ENCODE measurements around the gene RNF223. TPM values are rescaled to one million over a fixed set of nuclear protein-coding genes. Genes with fewer than 3 reads are reported as not detected.
A peak's percentile ranks its signal among the peaks of the same experiment; 100 is the strongest.
"Not testable (repeated sequence)": the region's sequence is repeated elsewhere in the genome, so short reads cannot be mapped to it uniquely, and the experiment has no call there.

Gene RNF223
- total RNA-seq, 1 donor from 2014 or later: not detected

GRCh38 chr1:1110561-1110971, 36.5 kb upstream of the RNF223 start:
- no peak for DNase-seq (ENCODE audit: low spot score)

GRCh38 chr1:1109743-1110142, 35.6 kb upstream of the RNF223 start:
- no peak for DNase-seq (ENCODE audit: low spot score)

GRCh38 chr1:1106510-1107221, 32.6 kb upstream of the RNF223 start:
- no peak for DNase-seq (ENCODE audit: low spot score)

- not testable (repeated sequence) for DNase-seq (ENCODE audit: low spot score)
These were observed 30.0 kb upstream of the RNF223 start for GRCh38 chr1:1104152-1104551.

- no peak for DNase-seq (ENCODE audit: low spot score)
These were observed 27.4 kb upstream of the RNF223 start for GRCh38 chr1:1101503-1101902.

GRCh38 chr1:1100296-1100695, 26.2 kb upstream of the RNF223 start:
- peak; percentile 62 for DNase-seq (ENCODE audit: low spot score)

GRCh38 chr1:1099506-1100183, 25.5 kb upstream of the RNF223 start:
- no peak for DNase-seq (ENCODE audit: low spot score)

- DNase-seq (ENCODE audit: low spot score): peak; percentile 55
These were observed 24.7 kb upstream of the RNF223 start for GRCh38 chr1:1098681-1099421.

GRCh38 chr1:1096136-1096535, 22.0 kb upstream of the RNF223 start:
- DNase-seq (ENCODE audit: low spot score): not testable (repeated sequence)

- DNase-seq (ENCODE audit: low spot score): no peak
These were observed 20.9 kb upstream of the RNF223 start for GRCh38 chr1:1094981-1095380.

- no peak for DNase-seq (ENCODE audit: low spot score)
These were observed 19.5 kb upstream of the RNF223 start for GRCh38 chr1:1093610-1093943.

- DNase-seq (ENCODE audit: low spot score): no peak
These were observed 18.9 kb upstream of the RNF223 start for GRCh38 chr1:1092894-1093609.

GRCh38 chr1:1092149-1092855, 18.2 kb upstream of the RNF223 start:
- DNase-seq (ENCODE audit: low spot score): no peak

GRCh38 chr1:1091344-1092148, 17.4 kb upstream of the RNF223 start:
- no peak for DNase-seq (ENCODE audit: low spot score)

GRCh38 chr1:1090424-1091343, 16.6 kb upstream of the RNF223 start:
- DNase-seq (ENCODE audit: low spot score): no peak

GRCh38 chr1:1089731-1090423, 15.8 kb upstream of the RNF223 start:
- no peak for DNase-seq (ENCODE audit: low spot score)

GRCh38 chr1:1088801-1089680, 14.9 kb upstream of the RNF223 start:
- DNase-seq (ENCODE audit: low spot score): no peak

Measured in mesenteric fat pad (tissue), 1 donor.